ENCODE measurements around the gene WASHC2A.
"Not testable (repeated sequence)": the region's sequence is repeated elsewhere in the genome, so short reads cannot be mapped to it uniquely, and the experiment has no call there.

WASHC2A gene

DNA sequence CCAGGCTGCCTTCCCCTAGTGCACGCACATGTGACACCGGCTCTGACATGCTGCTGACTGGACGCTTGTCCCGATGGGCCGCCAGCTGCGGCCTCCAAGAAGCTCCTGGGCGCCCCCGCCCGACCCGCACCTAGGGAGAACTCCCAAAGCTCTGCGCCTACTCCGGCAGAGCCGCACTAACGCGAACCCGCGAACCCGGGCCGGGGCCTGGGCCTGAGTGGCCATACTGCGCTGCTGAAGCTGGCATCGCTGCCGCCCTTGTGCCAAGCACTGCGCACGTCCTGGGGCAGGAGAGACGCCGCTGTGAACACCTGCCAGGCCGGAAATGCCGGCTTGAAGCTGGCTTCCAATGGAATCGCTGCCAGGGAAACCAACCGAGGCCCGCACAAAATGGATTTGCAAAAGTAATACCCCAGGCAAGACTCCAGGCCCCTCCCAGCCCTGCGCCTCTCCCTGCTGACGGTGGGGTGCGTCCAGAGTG is 85.1 kb downstream of the WASHC2A start:
- no peak for DNase-seq (ENCODE audit: low read depth in 2 of 2)

- not testable (repeated sequence) for DNase-seq (ENCODE audit: low read depth in 2 of 2)
These were observed 90.1 kb downstream of the WASHC2A start for GRCh38 chr10:50157868-50158267.

DNA sequence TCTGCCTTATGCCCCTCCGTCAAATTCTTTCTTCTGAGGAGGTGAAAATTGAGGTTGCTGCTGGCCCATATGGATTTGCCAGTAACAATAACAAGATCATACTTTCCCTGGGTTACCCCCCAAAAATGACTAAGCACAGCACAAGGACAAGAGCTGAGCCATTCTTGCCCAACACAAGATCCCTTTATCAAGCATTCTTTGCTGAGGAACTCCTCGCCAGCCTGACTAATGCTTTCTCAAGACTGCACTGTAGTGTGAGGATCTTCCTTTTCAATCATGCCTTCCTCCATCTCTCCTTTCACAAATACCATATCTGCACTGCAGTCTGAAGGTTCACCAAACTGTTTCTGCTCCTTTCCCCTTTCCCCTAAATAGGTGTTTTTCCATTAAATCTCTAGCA is 92.1 kb downstream of the WASHC2A start:
- not testable (repeated sequence) for DNase-seq (ENCODE audit: low read depth in 2 of 2)

GRCh38 chr10:50165038-50165437 is 97.3 kb downstream of the WASHC2A start:
- DNase-seq (ENCODE audit: low read depth in 2 of 2) = not testable (repeated sequence)

DNA sequence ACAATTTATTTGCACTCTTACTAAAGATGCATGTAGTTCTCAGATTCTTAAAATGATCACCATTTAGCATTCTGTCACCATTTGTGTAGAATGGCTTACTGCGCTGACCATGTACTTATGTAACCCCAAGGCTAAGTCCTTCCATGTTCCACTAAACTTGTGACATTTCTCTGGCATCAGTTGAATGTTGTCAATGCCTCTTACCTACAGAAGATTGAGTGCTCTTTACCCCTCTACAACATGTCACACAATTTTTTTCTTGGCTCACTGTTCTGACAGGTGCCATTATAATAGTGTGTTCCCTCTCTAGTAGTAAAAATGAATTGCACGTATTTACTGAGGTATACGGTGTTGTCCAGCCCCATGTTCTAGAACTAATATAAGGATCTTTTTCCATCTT is 100.1 kb downstream of the WASHC2A start:
- not testable (repeated sequence) for DNase-seq (ENCODE audit: low read depth in 2 of 2)

GRCh38 chr10:50169506-50169905 is 101.8 kb downstream of the WASHC2A start:
- DNase-seq (ENCODE audit: low read depth in 2 of 2) = not testable (repeated sequence)

- DNase-seq (ENCODE audit: low read depth in 2 of 2) = not testable (repeated sequence)
These were observed 107.2 kb downstream of the WASHC2A start for GRCh38 chr10:50174788-50175525.
